ENCODE results near the gene RPS15.

- no peak for TF ChIP-seq CBFB (CRISPR knock-in tag; IDR thresholded peaks at IDR 0.05)
- TF ChIP-seq MLLT1 (IDR thresholded peaks at IDR 0.05) = no peak
- TF ChIP-seq CTCF (IDR thresholded peaks at IDR 0.05 in 2 of 3, conservative IDR thresholded peaks at IDR 0.05 in 1 of 3; ENCODE audit: insufficient read depth in 2 of 3, low read depth in 1 of 3, low read length in 3 of 3) = no peak
- no peak for TF ChIP-seq BHLHE40 (IDR thresholded peaks at IDR 0.05; ENCODE audit: low read length)
- no peak for TF ChIP-seq NFRKB (IDR thresholded peaks at IDR 0.05; ENCODE audit: low read depth)
- no peak for TF ChIP-seq ZNF780A (CRISPR knock-in tag; IDR thresholded peaks at IDR 0.05)
- no peak for TF ChIP-seq RFX5 (IDR thresholded peaks at IDR 0.05; ENCODE audit: low read depth, low read length)
Measured at GRCh38 chr19:1426736-1427135, 11.5 kb upstream of the RPS15 start.

Measured in K562 (cell line).